ENCODE results near the gene ACBD3. TPM values are rescaled to one million over a fixed set of nuclear protein-coding genes. Genes with fewer than 3 reads are reported as not detected.

Gene ACBD3
- total RNA-seq, 1 donor from 2014 or later, result 41.3 TPM

- H3K4me3 ChIP-seq, result peak within 1 kb of the TSS; percentile 51
- ATAC-seq (peak; percentile 25 to 51), DNase-seq (no peak)
- H3K27me3 ChIP-seq (ENCODE audit: low read depth), result peaks cover 23% of the 10 kb centered on the region
- TF ChIP-seq, protein P1, sequence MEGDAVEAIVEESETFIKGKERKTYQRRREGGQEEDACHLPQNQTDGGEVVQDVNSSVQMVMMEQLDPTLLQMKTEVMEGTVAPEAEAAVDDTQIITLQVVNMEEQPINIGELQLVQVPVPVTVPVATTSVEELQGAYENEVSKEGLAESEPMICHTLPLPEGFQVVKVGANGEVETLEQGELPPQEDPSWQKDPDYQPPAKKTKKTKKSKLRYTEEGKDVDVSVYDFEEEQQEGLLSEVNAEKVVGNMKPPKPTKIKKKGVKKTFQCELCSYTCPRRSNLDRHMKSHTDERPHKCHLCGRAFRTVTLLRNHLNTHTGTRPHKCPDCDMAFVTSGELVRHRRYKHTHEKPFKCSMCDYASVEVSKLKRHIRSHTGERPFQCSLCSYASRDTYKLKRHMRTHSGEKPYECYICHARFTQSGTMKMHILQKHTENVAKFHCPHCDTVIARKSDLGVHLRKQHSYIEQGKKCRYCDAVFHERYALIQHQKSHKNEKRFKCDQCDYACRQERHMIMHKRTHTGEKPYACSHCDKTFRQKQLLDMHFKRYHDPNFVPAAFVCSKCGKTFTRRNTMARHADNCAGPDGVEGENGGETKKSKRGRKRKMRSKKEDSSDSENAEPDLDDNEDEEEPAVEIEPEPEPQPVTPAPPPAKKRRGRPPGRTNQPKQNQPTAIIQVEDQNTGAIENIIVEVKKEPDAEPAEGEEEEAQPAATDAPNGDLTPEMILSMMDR (IDR thresholded peaks at IDR 0.05), result no peak
- H3K9me3 ChIP-seq, result no peaks in the 10 kb centered on the region
- intact Hi-C loops (cut with DNase I), result no loop called here
- peaks cover 4% of the 10 kb centered on the region for H3K4me1 ChIP-seq
- H3K36me3 ChIP-seq, result no peaks in the 10 kb centered on the region
- no peak within 1 kb of the TSS for H3K27ac ChIP-seq
Measured at GRCh38 chr1:226223157-226223785, 36.7 kb upstream of the ACBD3 start, which contains the start of gene MIXL1. Gene MIXL1 (plus strand): TSS chr1:226223664. CDS start chr1:226223682, 18 bp downstream.

GRCh38 chr1:226222686-226223085, 36.1 kb upstream of the ACBD3 start:
- H3K27me3 ChIP-seq (ENCODE audit: low read depth), result peaks cover 23% of the 10 kb centered on the region
- no peaks in the 10 kb centered on the region for H3K9me3 ChIP-seq
- intact Hi-C loops (cut with DNase I), result no loop called here
- H3K36me3 ChIP-seq, result no peaks in the 10 kb centered on the region
- H3K4me3 ChIP-seq, result no peak overlapping the region
- peaks cover 4% of the 10 kb centered on the region for H3K4me1 ChIP-seq
- no peak overlapping the region for H3K27ac ChIP-seq
- ATAC-seq, result no peak
- DNase-seq, result no peak
- TF ChIP-seq, protein P1 (IDR thresholded peaks at IDR 0.05), result no peak

DNA sequence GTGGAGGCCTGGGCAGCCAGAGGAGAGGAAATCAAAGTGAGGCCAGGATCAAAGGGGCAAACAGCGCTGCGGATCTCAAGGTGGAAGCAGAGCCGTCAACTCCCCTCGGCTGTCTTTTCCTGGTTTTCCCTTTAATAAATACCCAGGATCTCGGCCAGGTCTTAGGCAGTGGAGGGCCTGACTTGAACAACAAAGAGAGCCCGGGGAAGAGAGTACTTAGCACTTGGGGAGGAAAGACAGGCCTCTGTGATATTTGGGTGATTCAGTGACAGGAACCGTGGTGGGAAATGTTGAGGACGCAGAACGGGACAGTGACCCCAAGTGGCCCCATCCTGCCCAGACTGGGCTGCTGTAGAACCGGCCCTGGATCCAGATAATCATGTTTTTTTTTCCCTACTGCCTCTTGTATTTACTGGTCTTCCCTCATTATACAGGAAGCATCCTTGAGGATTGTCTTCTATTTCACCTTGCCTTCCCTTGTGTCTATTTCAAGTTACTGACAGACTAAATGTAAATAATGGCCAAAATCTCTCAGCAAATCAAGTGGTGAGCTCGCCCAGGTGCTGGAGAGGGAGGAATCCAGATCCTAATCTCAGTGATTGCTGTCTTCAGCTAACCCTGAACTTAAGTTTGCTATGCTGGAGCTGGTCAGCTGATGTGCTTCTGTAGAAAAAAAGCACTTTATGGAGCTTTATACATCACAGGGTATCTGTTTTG, 34.1 kb upstream of the ACBD3 start:
- Histone ChIP-seq H3K4me3 (no peak overlapping the region), H3K27me3 (ENCODE audit: low read depth) (peaks cover 23% of the 10 kb centered on the region), H3K9me3 (no peaks in the 10 kb centered on the region), H3K27ac (no peak overlapping the region), H3K4me1 (peaks cover 4% of the 10 kb centered on the region), H3K36me3 (no peaks in the 10 kb centered on the region)
- ATAC-seq (no peak), DNase-seq (no peak)
- intact Hi-C loops (cut with DNase I), result no loop called here
- TF ChIP-seq, protein P1 (IDR thresholded peaks at IDR 0.05), result no peak

DNA sequence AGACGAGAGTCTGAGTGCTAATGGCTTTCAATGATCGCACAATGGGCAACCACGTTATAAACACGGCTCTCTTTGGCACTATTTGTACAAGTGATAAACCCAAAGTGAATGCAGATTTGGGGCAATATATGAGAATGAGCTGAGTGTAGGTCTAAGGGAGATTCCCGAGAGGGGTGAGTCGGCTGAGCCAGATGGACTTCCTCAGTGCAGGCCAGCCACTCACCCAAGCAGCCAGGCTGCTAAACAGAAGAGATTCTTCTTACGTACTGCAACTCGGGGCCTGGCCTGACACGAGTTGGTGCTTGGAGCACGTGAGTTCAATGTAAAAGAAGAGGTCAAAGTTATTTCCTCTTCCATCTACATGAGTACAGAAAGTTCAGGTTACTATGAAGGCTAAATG, 30.7 kb upstream of the ACBD3 start:
- H3K36me3 ChIP-seq, result no peaks in the 10 kb centered on the region
- intact Hi-C loops (cut with DNase I), result no loop called here
- no peak overlapping the region for H3K4me3 ChIP-seq
- H3K27ac ChIP-seq, result no peak overlapping the region
- TF ChIP-seq, protein P1 (IDR thresholded peaks at IDR 0.05), result no peak
- DNase-seq (no peak), ATAC-seq (no peak)
- H3K9me3 ChIP-seq, result no peaks in the 10 kb centered on the region
- H3K27me3 ChIP-seq (ENCODE audit: low read depth), result no peaks in the 10 kb centered on the region
- no peaks in the 10 kb centered on the region for H3K4me1 ChIP-seq

- ATAC-seq, result no peak
- Histone ChIP-seq H3K9me3 (no peaks in the 10 kb centered on the region), H3K27ac (no peak overlapping the region), H3K4me3 (no peak overlapping the region), H3K27me3 (ENCODE audit: low read depth) (no peaks in the 10 kb centered on the region), H3K36me3 (no peaks in the 10 kb centered on the region), H3K4me1 (no peaks in the 10 kb centered on the region)
- intact Hi-C loops (cut with DNase I), result no loop called here
- TF ChIP-seq, protein P1 (IDR thresholded peaks at IDR 0.05), result no peak
- DNase-seq, result no peak
Measured at GRCh38 chr1:226216056-226216455, 29.5 kb upstream of the ACBD3 start.

Data from lower lobe of right lung (tissue), 2 donors.